GM19372 (cell line): ENCODE results near the gene TMEM79.
"Not testable (repeated sequence)": the region's sequence is repeated elsewhere in the genome, so short reads cannot be mapped to it uniquely, and the experiment has no call there.

Experiments used
- ATAC-seq: cut with Tn5 transposase; IDR thresholded peaks from one replicate; pipeline ENCODE4 v1.9.1; 2021; ENCODE audit warnings: mild to moderate bottlenecking, low read depth, moderate library complexity; ENCODE audit not compliant: unreplicated experiment

The TMEM79 gene

DNA sequence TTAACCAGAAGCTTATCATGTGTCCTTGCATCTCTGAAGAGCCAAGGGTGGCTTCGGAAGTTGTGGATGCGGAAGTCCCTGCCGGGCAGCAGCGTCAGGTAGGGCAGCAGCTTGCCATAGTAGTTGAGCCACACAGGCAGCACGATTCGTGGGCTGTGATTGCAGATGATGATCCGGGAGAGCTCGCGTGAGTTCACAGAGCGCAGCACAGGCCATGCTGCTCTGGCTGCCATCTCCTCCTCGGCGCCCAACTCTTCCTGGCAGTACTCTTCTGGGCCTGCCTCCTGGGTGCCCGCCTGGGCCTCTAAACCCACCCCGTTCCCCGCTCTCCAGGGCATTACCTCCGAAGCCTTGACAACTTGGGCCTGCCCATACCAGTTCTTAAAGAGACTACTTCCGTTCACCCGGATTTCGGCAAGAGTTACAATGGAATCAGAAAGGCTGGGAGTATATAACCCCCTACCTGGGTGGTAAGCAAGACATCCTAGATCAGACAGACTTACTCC, 14.8 kb downstream of the TMEM79 start, which contains the start of gene VHLL:
TSS of gene VHLL (minus strand) at position 456 of the 506 bp plus-strand sequence. CDS start at position 338, 118 bp downstream.
- no peak for ATAC-seq

DNA sequence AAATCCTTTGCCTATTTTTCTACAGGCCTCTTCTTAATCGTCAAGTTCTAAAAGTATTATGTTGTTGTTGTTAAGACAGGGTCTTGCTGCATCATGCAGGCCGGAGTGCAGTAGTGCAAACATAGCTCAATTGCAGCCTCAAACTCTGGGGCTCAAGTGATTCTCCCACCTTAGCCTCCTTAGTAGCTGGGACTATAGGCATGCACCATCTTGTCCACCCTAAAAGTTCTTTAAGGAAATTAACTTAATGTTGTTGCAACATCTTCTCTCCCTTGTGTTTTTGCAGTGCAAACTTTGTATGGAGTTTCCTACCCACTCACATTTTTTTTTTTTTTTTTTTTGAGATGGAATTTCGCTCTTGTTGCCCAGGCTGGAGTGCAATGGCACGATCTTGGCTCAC, 19.1 kb downstream of the TMEM79 start:
- ATAC-seq, result no peak

DNA sequence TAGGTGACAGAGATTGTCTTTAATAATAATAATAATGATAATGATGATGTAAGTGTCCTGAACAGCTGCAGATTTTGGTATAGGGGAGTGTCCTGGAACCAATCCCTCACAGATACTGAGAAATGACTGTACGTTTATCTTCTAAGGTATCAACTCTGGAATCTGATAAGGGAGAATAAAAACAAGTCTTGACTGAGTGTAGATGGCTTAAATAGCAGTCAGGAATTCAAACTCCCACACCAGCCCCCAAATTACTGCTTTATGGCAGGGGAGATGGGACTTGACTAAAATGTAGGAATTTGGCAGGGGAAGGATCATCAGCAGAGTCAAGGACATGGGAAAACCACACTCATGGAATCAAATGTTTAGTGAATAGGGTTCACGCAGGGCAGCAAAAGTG, 21.1 kb downstream of the TMEM79 start:
- ATAC-seq, result no peak

DNA sequence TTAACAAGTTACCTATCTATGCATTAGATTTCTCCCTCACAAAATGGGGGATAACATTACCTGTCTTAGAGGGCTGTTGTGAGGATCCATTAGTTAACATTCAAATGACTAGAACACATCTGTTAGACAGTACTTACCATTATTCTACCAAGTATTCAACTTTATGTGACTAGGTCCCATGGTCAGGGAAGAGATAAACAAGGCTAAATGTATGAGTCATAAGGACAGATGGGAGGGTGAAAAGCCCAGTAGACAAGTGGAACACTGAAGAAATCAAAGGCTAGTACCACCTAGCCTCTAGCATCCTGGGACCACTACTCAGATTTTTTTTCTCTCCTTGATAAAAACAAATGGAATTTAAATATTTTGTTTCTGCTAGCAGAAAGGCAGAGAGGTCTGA, 24.0 kb downstream of the TMEM79 start:
- ATAC-seq, result no peak

DNA sequence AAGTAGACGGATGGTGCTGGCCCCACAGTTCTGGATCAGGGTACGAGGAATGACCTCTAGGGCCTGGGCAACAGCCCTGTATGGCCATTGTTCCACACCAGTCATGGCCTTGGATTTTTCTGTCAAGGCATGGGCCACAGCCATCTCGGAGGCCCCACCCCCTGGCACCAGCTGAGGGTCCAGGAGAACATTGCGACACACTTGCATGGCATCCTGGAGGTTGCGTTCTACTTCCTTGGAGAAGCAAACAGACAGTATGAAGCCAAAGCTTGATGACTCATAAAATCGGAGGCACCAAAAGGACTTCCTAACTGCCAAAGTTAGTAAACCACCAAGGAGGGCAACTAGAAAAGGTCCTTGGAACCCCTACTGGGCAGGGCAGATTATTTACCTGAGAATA, 26.8 kb downstream of the TMEM79 start:
- no peak for ATAC-seq

DNA sequence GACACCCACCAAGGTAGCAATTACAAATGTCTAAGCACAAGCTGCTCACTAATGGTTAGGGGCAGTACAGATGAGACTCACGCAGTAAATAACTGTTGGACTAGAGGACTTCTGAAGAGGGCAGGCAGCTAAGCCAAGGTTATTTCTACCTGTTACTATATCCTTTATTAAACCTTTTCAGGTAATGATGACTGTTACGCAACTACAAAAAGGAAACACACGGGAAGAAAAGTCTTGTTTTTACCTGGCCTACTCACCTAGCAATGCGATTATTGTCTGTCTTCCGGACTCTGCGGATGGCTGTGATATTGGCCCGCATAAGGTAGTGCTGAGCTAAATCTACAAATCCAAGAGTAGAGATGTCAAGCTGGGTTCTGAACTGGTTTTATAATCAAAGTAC, 32.8 kb downstream of the TMEM79 start:
- no peak for ATAC-seq

DNA sequence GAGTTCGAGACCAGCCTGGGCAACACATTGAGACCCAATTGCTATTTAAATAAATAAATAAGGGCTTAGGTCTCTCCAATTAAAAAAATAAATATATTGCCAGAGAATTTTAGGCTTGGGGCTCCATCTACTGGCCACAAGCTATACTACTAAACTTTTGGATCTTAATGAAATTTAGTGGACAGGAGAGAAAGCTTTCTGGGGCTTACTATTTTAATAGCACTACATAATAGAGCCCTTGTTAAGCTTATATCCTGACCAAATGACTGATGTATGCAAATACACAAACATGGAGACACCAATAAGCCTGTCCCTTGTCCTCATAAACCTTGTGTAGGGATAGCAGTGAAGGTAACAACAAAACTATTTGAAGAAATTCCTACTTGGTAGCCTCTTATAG, 35.5 kb downstream of the TMEM79 start:
- no peak for ATAC-seq

DNA sequence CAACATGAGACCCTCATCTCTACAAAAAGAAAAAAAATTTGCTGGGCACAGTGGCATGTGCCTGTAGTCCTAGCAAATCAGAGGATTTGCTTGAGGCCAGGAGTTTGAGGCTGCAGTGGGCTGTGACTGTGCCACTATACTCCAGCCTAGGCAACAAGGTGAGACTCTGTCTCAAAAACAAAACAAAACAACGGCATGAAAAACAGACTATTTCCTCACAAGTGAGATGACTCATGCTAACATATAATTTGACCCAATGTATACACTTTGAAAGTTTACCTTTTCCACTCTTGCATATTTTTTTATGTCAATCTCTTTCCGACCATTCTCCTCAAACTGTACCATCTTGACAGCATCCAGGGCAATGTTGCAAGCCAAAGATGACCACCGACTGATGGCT, 36.4 kb downstream of the TMEM79 start:
- ATAC-seq, result no peak

DNA sequence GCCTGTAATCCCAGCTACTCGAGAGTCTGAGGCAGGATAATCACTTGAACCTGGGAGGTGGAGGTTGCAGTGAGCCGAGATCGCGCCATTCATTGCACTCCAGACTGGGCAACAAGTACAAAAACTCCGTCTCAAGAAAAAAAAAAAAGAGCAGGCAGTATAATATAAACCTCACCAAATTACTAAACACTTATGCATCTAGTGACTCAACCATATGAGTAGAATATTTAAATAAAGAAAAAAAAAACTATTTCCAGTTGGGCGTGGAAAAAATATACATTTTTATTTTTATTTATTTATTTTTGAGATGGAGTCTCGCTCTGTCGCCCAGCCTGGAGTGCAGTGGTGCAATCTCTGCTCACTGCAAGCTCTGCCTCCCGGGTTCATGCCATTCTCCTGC, 39.1 kb downstream of the TMEM79 start:
- ATAC-seq, result not testable (repeated sequence)

DNA sequence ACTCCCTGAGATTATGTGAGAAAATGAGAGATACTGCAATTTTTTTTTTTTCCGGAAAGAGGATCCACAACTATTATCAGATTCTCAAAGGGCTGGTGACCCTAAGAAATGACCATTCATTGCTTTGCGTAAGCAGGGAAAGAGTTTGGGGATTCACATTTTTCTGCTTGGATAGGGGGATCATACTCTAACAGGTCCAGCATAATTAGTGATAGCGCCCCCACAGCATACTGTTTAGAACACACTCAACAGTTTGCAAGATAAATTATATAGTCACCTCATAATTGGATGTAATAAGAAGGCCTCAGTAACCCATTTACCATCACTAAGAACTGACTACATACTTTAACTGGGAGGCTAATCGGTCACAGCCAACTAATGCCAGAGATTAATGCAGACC, 52.1 kb downstream of the TMEM79 start:
- no peak for ATAC-seq

DNA sequence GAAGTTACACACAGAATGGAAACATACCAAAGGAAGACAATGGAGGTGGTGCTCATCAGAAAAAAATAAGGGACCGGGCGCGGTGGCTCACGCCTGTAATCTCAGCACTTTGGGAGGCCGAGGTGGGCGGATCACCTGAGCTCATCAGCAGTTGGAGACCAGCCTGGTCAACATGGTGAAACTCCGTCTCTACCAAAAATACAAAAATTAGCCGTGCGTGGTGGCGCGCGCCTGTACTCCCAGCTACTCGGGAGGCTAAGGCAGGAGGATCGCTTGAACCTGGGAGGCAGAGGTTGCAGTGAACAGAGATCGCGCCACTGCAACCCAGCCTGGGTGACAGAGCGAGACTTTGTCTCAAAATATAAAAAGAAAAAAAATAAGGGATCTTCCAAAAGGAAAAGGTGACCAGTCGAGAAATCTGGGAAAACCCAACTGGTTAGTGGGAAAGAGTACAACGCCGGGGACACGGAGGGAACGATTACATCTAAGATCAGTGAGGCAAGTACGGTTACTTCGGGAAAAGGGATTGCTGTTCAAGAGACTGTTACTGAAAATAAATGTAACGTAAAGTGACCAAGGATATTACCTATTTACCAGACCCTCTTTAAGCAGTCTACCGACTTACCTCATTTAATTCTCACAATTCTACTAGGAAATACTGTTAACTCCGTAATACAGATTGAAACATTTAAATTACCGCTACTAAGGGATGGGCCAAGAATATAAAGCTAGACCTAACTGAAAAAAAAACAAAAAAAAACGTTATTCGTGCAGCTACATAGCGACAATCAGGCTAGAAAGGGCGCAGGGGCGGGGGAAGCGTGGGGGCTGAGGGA, 53.1 kb downstream of the TMEM79 start:
- no peak for ATAC-seq

DNA sequence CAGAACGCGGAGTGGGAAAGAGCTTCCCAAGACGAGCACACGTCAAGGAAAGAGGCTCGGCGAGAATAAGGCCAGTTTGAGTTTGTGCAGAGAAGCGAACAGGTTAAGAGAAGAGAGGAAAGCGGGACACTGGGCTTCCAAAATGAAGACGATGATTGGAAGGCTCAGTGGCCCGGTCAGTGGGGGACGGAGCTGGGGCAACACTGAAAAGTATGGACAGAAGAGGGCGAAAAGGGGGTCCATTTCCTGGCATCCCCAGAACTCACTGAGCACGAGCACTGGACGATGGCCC, 53.7 kb downstream of the TMEM79 start:
- no peak for ATAC-seq

DNA sequence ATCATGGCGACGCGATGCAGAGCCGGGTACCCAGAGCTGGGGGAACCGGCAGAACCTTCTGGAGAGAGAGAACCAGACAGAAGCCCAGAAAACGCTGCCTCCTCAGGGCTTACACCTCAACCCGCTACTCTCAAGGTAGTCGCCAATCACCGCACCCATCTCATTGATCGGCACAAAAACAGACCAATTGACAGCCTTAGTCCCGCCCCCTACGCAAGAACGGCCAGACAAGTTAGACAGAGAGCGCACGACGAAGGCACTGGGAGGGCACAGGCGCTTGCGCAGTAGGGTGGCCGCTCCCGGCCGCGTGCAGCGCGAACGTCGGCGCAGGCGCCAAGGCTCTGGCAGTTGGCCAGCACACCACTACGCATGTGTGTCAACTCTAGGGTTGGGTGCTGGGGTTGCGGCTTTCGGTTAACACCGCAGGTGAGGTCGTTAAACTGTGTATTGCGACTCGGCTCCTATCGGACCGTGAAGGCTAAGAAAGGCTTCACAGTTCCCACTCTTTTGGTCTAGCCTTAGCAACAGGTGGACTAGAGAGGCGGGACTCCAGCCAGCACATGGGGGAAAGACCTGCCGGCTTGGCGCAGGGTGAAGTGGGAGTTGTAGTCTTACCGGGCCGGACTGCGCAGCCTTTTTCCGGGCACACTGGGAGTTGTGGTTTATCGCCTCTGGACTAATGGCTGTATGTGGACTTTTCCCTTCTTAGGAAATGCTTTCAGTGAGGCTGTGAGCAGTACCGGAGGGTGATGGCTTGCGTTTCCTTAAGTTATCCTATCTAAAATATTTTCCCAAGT, 54.3 kb downstream of the TMEM79 start, which contains the start of the genes CCT3 and TSACC:
TSS of gene CCT3 (minus strand) at position 113 of the 797 bp plus-strand sequence. CDS start at position 5, 108 bp downstream.
TSS of gene TSACC (plus strand) at position 347 of the 797 bp plus-strand sequence. CDS start 1,232 bp downstream, outside the sequence.
- ATAC-seq, result peak; percentile 93
